Endodermal cell (in vitro differentiated cells): ENCODE results near the gene DPYSL3. TPM values are rescaled to one million over a fixed set of nuclear protein-coding genes. Genes with fewer than 3 reads are reported as not detected.
A peak's percentile ranks its signal among the peaks of the same experiment; 100 is the strongest.

Source experiments
- DNase-seq: peaks from one replicate; pipeline ENCODE4 v3.0.0-alpha.2; 2017
- H3K27ac ChIP-seq: 2 replicates; pipeline ENCODE4 v1.5.1; 2013; ENCODE audit warnings: mild to moderate bottlenecking, low read depth, low read length, moderate library complexity
- H3K27me3 ChIP-seq: 2 replicates; pipeline ENCODE4 v1.6.1; 2013; ENCODE audit warnings: mild to moderate bottlenecking, low read length, moderate library complexity; ENCODE audit not compliant: insufficient read depth, control insufficient read depth, poor library complexity, severe bottlenecking
- H3K36me3 ChIP-seq: 2 replicates; pipeline ENCODE4 v1.7.0; 2013; ENCODE audit warnings: mild to moderate bottlenecking, low read length, moderate library complexity; ENCODE audit not compliant: control insufficient read depth, insufficient read depth
- H3K4me1 ChIP-seq: one replicate; pipeline ENCODE4 v1.7.0; 2013; ENCODE audit warnings: low read length; ENCODE audit not compliant: control insufficient read depth, insufficient read depth
- H3K4me3 ChIP-seq: 2 replicates; pipeline ENCODE4 v1.5.1; 2013; ENCODE audit warnings: mild to moderate bottlenecking, low read length, moderate library complexity
- H3K9ac ChIP-seq: 2 replicates; pipeline ENCODE4 v1.6.1; 2013; ENCODE audit warnings: mild to moderate bottlenecking, low read length, moderate library complexity; ENCODE audit not compliant: poor library complexity, severe bottlenecking; ENCODE audit errors: extremely low read depth
- H3K9me3 ChIP-seq: 2 replicates; pipeline ENCODE4 v1.6.1; 2013; ENCODE audit warnings: mild to moderate bottlenecking, low read length, moderate library complexity; ENCODE audit not compliant: control insufficient read depth
- H3K27ac Mint-ChIP-seq: 2 replicates; pipeline ENCODE4 v1.8.0; 2020; ENCODE audit warnings: mixed read lengths
- H3K27me3 Mint-ChIP-seq: 2 replicates; pipeline ENCODE4 v1.8.0; 2021; ENCODE audit warnings: mild to moderate bottlenecking, mixed read lengths; ENCODE audit not compliant: insufficient read depth
- H3K36me3 Mint-ChIP-seq: 2 replicates; pipeline ENCODE4 v1.8.0; 2020; ENCODE audit warnings: low read depth, mixed read lengths
- H3K4me1 Mint-ChIP-seq: 2 replicates; pipeline ENCODE4 v1.8.0; 2020; ENCODE audit warnings: mixed read lengths
- H3K4me3 Mint-ChIP-seq: 2 replicates; pipeline ENCODE4 v1.8.0; 2020; ENCODE audit warnings: mild to moderate bottlenecking, moderate library complexity, mixed read lengths
- H3K9me3 Mint-ChIP-seq: 2 replicates; pipeline ENCODE4 v1.8.0; 2020; ENCODE audit warnings: mild to moderate bottlenecking, mixed read lengths
- WGBS, 2 experiments: methylation state at CpG; one replicate each; pipeline versions ENCODE4 v1.1.5 to v1.1.7; 2013; ENCODE audit warnings: missing lambda C conversion rate in 2 of 2, mixed read lengths in 1 of 2; ENCODE audit not compliant: insufficient coverage in 1 of 2, insufficient read length in 1 of 2; 5-methylcytosine and 5-hydroxymethylcytosine counted together
- total RNA-seq, 2 donors: library from RNA; stranded (reverse); fragmentation: NEBNext Ultra II Directional in 1 of 2; extraction: Animal tissue kit (Norgen Biotek cat#: 25700) in 1 of 2; gene quantifications; 2 replicates in 1 of 2; 3 replicates in 1 of 2; pipeline ENCODE4 v1.2.1, GENCODE V29; 2021
- TF ChIP-seq, protein P1 (sequence below): fragments of 200-600 bp; sonication (generic); conservative IDR thresholded peaks from 2 replicates; pipeline ENCODE4 v1.5.0; 2021; ENCODE audit warnings: antibody characterized with exemption, mild to moderate bottlenecking

DPYSL3 gene
- total RNA-seq, 2 donors from 2014 or later: 76.3 to 98.6 TPM

GRCh38 chr5:147458581-147458980 lies 51.3 kb downstream of the DPYSL3 start:
- no peaks in the 10 kb centered on the region for H3K36me3 ChIP-seq
- H3K9me3 Mint-ChIP-seq: peaks cover 6% of the 10 kb centered on the region
- H3K27me3 ChIP-seq: peaks cover 21% of the 10 kb centered on the region
- WGBS, 2 experiments: 93 to 95% methylated on average over 3 of the region's 3 CpGs
- H3K4me3 Mint-ChIP-seq: no peak overlapping the region
- no peak for DNase-seq
- H3K4me1 ChIP-seq: peaks cover 3% of the 10 kb centered on the region
- H3K36me3 Mint-ChIP-seq: no peaks in the 10 kb centered on the region
- peaks cover 22% of the 10 kb centered on the region for H3K9me3 ChIP-seq
- TF ChIP-seq, protein P1, sequence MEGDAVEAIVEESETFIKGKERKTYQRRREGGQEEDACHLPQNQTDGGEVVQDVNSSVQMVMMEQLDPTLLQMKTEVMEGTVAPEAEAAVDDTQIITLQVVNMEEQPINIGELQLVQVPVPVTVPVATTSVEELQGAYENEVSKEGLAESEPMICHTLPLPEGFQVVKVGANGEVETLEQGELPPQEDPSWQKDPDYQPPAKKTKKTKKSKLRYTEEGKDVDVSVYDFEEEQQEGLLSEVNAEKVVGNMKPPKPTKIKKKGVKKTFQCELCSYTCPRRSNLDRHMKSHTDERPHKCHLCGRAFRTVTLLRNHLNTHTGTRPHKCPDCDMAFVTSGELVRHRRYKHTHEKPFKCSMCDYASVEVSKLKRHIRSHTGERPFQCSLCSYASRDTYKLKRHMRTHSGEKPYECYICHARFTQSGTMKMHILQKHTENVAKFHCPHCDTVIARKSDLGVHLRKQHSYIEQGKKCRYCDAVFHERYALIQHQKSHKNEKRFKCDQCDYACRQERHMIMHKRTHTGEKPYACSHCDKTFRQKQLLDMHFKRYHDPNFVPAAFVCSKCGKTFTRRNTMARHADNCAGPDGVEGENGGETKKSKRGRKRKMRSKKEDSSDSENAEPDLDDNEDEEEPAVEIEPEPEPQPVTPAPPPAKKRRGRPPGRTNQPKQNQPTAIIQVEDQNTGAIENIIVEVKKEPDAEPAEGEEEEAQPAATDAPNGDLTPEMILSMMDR: no peak
- peaks cover 17% of the 10 kb centered on the region for H3K4me1 Mint-ChIP-seq
- no peak overlapping the region for H3K4me3 ChIP-seq
- no peak overlapping the region for H3K9ac ChIP-seq
- peaks cover 12% of the 10 kb centered on the region for H3K27me3 Mint-ChIP-seq
- H3K27ac Mint-ChIP-seq: no peak overlapping the region
- no peak overlapping the region for H3K27ac ChIP-seq

GRCh38 chr5:147455822-147456450 lies 53.9 kb downstream of the DPYSL3 start:
- peak overlapping the region; percentile 22 for H3K27ac ChIP-seq
- H3K27me3 Mint-ChIP-seq: peaks cover 6% of the 10 kb centered on the region
- no peak overlapping the region for H3K27ac Mint-ChIP-seq
- H3K36me3 Mint-ChIP-seq: no peaks in the 10 kb centered on the region
- no peak overlapping the region for H3K4me3 ChIP-seq
- peaks cover 9% of the 10 kb centered on the region for H3K9me3 ChIP-seq
- no peaks in the 10 kb centered on the region for H3K36me3 ChIP-seq
- no peak overlapping the region for H3K4me3 Mint-ChIP-seq
- peaks cover 15% of the 10 kb centered on the region for H3K27me3 ChIP-seq
- peaks cover 6% of the 10 kb centered on the region for H3K9me3 Mint-ChIP-seq
- H3K4me1 Mint-ChIP-seq: peaks cover 28% of the 10 kb centered on the region
- no peak for DNase-seq
- TF ChIP-seq, protein P1: no peak
- 83 to 89% methylated on average over 1 of the region's 1 CpG for WGBS, 2 experiments
- no peak overlapping the region for H3K9ac ChIP-seq
- H3K4me1 ChIP-seq: peaks cover 3% of the 10 kb centered on the region

DNA sequence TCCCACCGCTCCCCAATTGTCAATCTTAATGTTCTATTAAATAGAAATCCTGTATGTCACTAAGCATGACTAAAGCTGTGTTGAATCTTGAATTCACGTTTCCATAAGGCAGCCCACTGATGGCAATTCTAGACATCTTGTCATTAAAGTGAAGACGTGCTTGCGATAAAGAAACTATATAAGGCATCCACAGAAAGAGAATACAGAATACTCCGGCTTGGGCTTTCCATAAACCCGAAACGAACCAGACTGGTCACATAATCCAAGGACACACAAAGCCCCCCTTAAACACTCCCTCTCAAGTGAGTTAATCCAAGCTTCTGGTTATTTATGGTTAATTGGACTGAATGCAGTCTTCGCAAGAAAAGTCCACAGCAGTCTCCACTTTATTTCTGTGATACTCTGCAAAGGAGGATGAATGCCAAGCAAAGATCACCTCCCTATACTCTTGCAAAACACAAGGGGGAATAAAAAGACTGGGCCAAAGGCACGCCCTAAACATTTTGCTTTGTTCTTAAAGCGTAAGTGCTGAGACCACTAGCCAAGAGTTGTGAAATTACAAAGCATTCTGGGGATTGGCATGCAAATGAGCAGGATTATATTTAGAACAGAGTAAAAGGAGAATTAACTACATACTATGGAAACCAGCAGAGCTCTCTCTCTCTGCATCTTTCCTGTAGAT lies 54.7 kb downstream of the DPYSL3 start:
- Histone ChIP-seq H3K4me1 (peaks cover 3% of the 10 kb centered on the region), H3K36me3 (no peaks in the 10 kb centered on the region), H3K9ac (no peak overlapping the region), H3K9me3 (peaks cover under 1% of the 10 kb centered on the region), H3K27ac (peak overlapping the region; percentile 25), H3K4me3 (peak overlapping the region; percentile 90), H3K27me3 (peaks cover 15% of the 10 kb centered on the region)
- DNase-seq: no peak
- no peaks in the 10 kb centered on the region for H3K9me3 Mint-ChIP-seq
- H3K27ac Mint-ChIP-seq: no peak overlapping the region
- peak overlapping the region; percentile 86 for H3K4me3 Mint-ChIP-seq
- H3K27me3 Mint-ChIP-seq: peaks cover 6% of the 10 kb centered on the region
- peaks cover 34% of the 10 kb centered on the region for H3K4me1 Mint-ChIP-seq
- WGBS, 2 experiments: 66 to 67% methylated on average over 7 to 10 of the region's 10 CpGs
- TF ChIP-seq, protein P1: no peak
- no peaks in the 10 kb centered on the region for H3K36me3 Mint-ChIP-seq
